ENCODE results near the gene PICALM.
A peak's percentile ranks its signal among the peaks of the same experiment; 100 is the strongest.

DNA sequence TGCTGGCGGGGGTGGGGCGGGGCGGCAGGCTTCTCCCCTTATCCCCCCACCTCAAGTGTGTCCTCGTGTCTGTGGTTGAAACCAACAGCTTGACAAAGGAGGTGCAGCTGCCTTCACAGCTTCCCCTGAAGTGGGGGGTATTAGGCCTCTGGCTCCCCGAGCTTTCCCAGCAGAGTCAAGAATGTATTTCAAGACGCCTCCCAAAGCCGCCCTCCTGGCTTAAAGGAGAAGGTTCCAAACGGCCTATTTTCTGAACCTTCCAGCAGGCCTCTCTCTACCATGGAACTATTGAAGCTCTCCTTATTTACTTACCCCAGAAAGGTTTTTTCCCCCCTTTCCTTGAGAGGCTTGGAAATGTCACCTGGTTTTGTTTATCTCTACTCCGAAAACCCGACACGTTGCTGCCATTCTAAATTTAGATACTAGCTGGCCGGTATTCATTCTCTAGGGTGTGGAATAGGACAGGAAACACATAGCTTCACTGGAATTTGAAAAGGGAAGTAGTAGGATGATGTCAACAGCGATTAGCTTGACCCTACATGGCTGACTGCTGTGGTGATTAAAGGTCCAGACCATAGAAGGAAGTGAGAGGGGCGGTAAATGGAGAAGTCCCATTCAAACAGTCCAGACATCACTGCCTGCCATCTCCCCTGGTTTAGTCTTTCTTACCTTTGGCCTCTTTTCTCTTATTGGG lies 671 bp upstream of the PICALM start:
- TF ChIP-seq, protein P1, sequence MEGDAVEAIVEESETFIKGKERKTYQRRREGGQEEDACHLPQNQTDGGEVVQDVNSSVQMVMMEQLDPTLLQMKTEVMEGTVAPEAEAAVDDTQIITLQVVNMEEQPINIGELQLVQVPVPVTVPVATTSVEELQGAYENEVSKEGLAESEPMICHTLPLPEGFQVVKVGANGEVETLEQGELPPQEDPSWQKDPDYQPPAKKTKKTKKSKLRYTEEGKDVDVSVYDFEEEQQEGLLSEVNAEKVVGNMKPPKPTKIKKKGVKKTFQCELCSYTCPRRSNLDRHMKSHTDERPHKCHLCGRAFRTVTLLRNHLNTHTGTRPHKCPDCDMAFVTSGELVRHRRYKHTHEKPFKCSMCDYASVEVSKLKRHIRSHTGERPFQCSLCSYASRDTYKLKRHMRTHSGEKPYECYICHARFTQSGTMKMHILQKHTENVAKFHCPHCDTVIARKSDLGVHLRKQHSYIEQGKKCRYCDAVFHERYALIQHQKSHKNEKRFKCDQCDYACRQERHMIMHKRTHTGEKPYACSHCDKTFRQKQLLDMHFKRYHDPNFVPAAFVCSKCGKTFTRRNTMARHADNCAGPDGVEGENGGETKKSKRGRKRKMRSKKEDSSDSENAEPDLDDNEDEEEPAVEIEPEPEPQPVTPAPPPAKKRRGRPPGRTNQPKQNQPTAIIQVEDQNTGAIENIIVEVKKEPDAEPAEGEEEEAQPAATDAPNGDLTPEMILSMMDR (IDR thresholded peaks at IDR 0.05): no peak
- TF ChIP-seq MAFK (IDR thresholded peaks at IDR 0.05; ENCODE audit: partially characterized antibody) (no peak), CEBPB (IDR thresholded peaks at IDR 0.05) (no peak), FOSL2 (IDR thresholded peaks at IDR 0.05) (no peak), FOSL2 (CRISPR knock-in tag; IDR thresholded peaks at IDR 0.05) (no peak), ZC3H11A (IDR thresholded peaks at IDR 0.05) (no peak)
- TF ChIP-seq, protein P2, sequence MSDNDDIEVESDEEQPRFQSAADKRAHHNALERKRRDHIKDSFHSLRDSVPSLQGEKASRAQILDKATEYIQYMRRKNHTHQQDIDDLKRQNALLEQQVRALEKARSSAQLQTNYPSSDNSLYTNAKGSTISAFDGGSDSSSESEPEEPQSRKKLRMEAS (IDR thresholded peaks at IDR 0.05): peak; percentile 66
- TF ChIP-seq, protein P3, sequence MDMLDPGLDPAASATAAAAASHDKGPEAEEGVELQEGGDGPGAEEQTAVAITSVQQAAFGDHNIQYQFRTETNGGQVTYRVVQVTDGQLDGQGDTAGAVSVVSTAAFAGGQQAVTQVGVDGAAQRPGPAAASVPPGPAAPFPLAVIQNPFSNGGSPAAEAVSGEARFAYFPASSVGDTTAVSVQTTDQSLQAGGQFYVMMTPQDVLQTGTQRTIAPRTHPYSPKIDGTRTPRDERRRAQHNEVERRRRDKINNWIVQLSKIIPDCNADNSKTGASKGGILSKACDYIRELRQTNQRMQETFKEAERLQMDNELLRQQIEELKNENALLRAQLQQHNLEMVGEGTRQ (IDR thresholded peaks at IDR 0.05): no peak

Measured in A549 (cell line).